Esophagus squamous epithelium (tissue), 5 donors: ENCODE results near the gene CORT. TPM values are rescaled to one million over a fixed set of nuclear protein-coding genes. Genes with fewer than 3 reads are reported as not detected.
"Not testable (repeated sequence)": the region's sequence is repeated elsewhere in the genome, so short reads cannot be mapped to it uniquely, and the experiment has no call there.

ENCODE experiments used
- DNase-seq: peaks from one replicate; lab custom pipeline; 2025; lab: John Stamatoyannopoulos, UW
- H3K27ac ChIP-seq, 4 donors: fragments of 200-600 bp; sonication (generic); one replicate each; pipeline ENCODE4 v1.5.1; 2016 to 2019; ENCODE audit warnings: mild to moderate bottlenecking in 1 of 4
- H3K27me3 ChIP-seq, 4 donors: fragments of 200-600 bp; sonication (generic); 1 replicate in 3 of 4; 2 replicates in 1 of 4; pipeline versions ENCODE4 v1.5.1 to v1.6.0; 2017 to 2021; ENCODE audit warnings: antibody characterized with exemption in 1 of 4
- H3K36me3 ChIP-seq, 3 donors: fragments of 200-600 bp; sonication (generic); one replicate each; pipeline ENCODE4 v1.5.1; 2016 to 2019
- H3K4me1 ChIP-seq, 3 donors: fragments of 200-600 bp; sonication (generic); one replicate each; pipeline ENCODE4 v1.5.1; 2017 to 2019
- H3K4me3 ChIP-seq, 4 donors: fragments of 200-600 bp; sonication (generic); 1 replicate in 3 of 4; 2 replicates in 1 of 4; pipeline ENCODE4 v1.5.1; 2016 to 2019; ENCODE audit warnings: mild to moderate bottlenecking in 2 of 4, moderate library complexity in 1 of 4
- H3K9me3 ChIP-seq, 3 donors: fragments of 200-600 bp; sonication (generic); one replicate each; pipeline ENCODE4 v1.5.1; 2016 to 2019
- CTCF ChIP-seq, 6 experiments: fragments of 450-650 bp in 4 of 6; fragments of 200-600 bp in 2 of 6; sonication (generic) in 2 of 6; IDR thresholded peaks; one replicate each; pipeline ENCODE4 v1.5.1; 2016 to 2019; ENCODE audit warnings: antibody characterized with exemption in 6 of 6, mild to moderate bottlenecking in 4 of 6, moderate library complexity in 4 of 6
- POLR2A ChIP-seq, 4 donors: fragments of 450-650 bp; IDR thresholded peaks; one replicate each; pipeline ENCODE4 v1.6.1; 2017; ENCODE audit warnings: antibody characterized with exemption in 4 of 4, mild to moderate bottlenecking in 4 of 4, moderate library complexity in 3 of 4
- WGBS, 2 donors: methylation state at CpG; one replicate each; pipeline ENCODE4 v1.1.5; 2018; 5-methylcytosine and 5-hydroxymethylcytosine counted together
- intact Hi-C: fragments of 100-400 bp; cut with DNase I; formaldehyde crosslinking; loops from one replicate; pipeline ENCODE4 v1.15.0; 2022
- total RNA-seq, 4 donors: library from RNA; depleted of rRNA; stranded (reverse); fragments of >200 nt; gene quantifications; one replicate each; pipeline ENCODE4 v1.1.0, GENCODE V29; 2016
- donor health status: DM: yes; HTN: yes; CAD: no.

The CORT gene
- total RNA-seq, 4 donors from 2014 or later = 0.38 to 0.83 (median 0.70) TPM; not detected in 1

- Histone ChIP-seq H3K4me1 (peaks cover 16 to 45% (median 23%) of the 10 kb centered on the region in 3 donors), H3K4me3 (peak overlapping the region; percentile 66 to 94 (median 82)), H3K27ac (peak overlapping the region; percentile 82 to 88 (median 86)), H3K27me3 (no peaks in the 10 kb centered on the region), H3K36me3 (peaks cover 5 to 31% (median 6%) of the 10 kb centered on the region in 3 donors), H3K9me3 (no peaks in the 10 kb centered on the region)
- no peak for DNase-seq
- 4 to 16% methylated on average over 13 to 16 of the region's 23 CpGs for WGBS, 2 donors
- intact Hi-C loops = no loop called here
- TF ChIP-seq POLR2A (IDR thresholded peaks at IDR 0.05) (no peak), CTCF (IDR thresholded peaks at IDR 0.05) (no peak)
Measured at GRCh38 chr1:10471411-10472219, 21.8 kb downstream of the CORT start.

GRCh38 chr1:10472220-10473144 is 22.7 kb downstream of the CORT start, which contains the start of gene DFFA:
Gene DFFA, minus strand, starts transcription at chr1:10472529. Its CDS starts 71 bp downstream, at chr1:10472458.
- peaks cover 4 to 22% (median 6%) of the 10 kb centered on the region in 3 donors for H3K36me3 ChIP-seq
- peak within 1 kb of the TSS; percentile 66 to 94 (median 82) for H3K4me3 ChIP-seq
- H3K4me1 ChIP-seq = peaks cover 16 to 53% (median 23%) of the 10 kb centered on the region in 3 donors
- intact Hi-C loops = no loop called here
- 2% methylated on average over 30 to 32 of the region's 59 CpGs for WGBS, 2 donors
- TF ChIP-seq CTCF (IDR thresholded peaks at IDR 0.05) (peak in 1 of 6 experiments; percentile 16), POLR2A (IDR thresholded peaks at IDR 0.05) (peak in 3 of 4 donors; percentile 12 to 74 (median 62))
- H3K9me3 ChIP-seq = no peaks in the 10 kb centered on the region
- H3K27me3 ChIP-seq = no peaks in the 10 kb centered on the region
- DNase-seq = peak; percentile 64
- peak within 1 kb of the TSS; percentile 82 to 88 (median 86) for H3K27ac ChIP-seq

GRCh38 chr1:10473145-10473765 is 23.4 kb downstream of the CORT start:
- WGBS, 2 donors = 74 to 88% methylated on average over 22 to 23 of the region's 23 CpGs
- TF ChIP-seq CTCF (IDR thresholded peaks at IDR 0.05) (no peak), POLR2A (IDR thresholded peaks at IDR 0.05) (no peak)
- DNase-seq = no peak
- Histone ChIP-seq H3K27ac (peak overlapping the region in 3 of 4 donors; percentile 7 to 86 (median 82)), H3K9me3 (no peaks in the 10 kb centered on the region), H3K4me3 (peak overlapping the region in 2 of 4 donors; percentile 89 to 94), H3K36me3 (peaks cover 0 to 15% (median 4%) of the 10 kb centered on the region in 3 donors), H3K27me3 (no peaks in the 10 kb centered on the region), H3K4me1 (peaks cover 16 to 61% (median 23%) of the 10 kb centered on the region in 3 donors)
- intact Hi-C loops = no loop called here

- peak overlapping the region; percentile 70 to 90 (median 88) for H3K4me3 ChIP-seq
- WGBS, 2 donors = 87 to 96% methylated on average over 8 to 10 of the region's 10 CpGs
- H3K4me1 ChIP-seq = peaks cover 19 to 67% (median 23%) of the 10 kb centered on the region in 3 donors
- H3K27me3 ChIP-seq, H3K9me3 ChIP-seq, H3K36me3 ChIP-seq, DNase-seq, intact Hi-C loops: not testable (repeated sequence)
- H3K27ac ChIP-seq = peak overlapping the region in 3 of 4 donors; percentile 91 to 92 (median 92)
Measured at GRCh38 chr1:10474309-10474612, 24.4 kb downstream of the CORT start.
